OCI-M1 (cell line): Measurements from ENCODE around the gene SCEL.
"Not testable (repeated sequence)": the region's sequence is repeated elsewhere in the genome, so short reads cannot be mapped to it uniquely, and the experiment has no call there.

Experiments
- DNase-seq: peaks from one replicate; lab custom pipeline; 2025; lab: John Stamatoyannopoulos, UW

SCEL gene

DNA sequence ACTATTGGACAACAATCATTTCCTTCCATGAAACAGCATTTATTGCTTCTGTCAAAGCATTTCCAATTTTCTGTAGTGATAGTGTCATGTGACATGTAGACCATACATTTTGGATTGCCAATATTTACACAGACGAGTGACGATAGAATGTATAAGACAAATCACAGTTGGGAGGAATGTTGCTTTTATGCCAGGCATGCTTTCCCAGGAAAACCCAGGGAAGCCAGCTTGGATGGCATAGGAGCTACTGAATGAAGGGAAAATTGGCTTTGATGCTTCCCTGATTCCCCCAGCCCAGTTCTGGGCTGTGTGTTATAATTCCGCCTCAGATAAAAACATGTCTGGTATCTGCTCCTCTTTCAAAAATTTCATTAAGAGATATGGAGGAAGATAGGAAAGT, 22.5 kb downstream of the SCEL start:
- no peak for DNase-seq

DNA sequence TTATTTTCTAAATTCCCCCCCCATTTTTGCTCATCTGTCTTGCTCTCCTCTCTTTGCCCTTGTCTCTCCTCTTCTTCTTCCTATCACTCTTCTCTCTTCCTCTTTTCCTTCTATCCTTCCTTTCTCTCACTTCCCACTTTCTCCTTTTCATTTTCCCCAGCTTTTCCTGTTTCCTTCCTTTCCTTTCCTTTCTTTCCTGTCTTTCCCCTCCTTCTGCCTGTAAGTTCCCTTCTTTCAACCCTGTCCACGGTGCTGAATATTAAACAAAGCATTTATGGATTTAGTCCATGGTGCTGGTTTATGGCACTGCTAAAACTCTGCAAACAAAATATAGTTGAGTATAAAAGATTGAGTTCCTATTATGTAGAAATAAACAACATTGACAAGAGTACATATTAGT, 27.6 kb downstream of the SCEL start:
- peak; percentile 19 for DNase-seq

GRCh38 chr13:77565635-77566034, 30.1 kb downstream of the SCEL start:
- DNase-seq = peak; percentile 68

DNA sequence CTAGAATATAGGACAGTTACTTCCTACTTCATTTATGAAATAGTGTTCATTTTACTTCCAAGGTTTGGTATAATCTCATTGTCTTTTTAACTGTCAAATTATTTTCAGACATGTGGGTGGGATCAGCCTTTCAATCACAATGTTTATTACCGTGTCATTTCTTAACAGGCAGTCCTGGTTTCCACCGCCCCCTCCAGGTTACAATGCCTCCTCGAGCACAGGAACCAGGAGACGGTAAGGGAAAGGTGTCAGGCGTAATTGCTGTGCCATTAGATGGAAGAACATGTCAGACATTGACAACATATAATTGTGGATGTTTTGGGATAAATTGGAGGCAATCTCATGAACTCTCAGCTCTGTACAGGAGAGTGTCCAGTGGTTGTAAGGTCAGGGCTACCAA, 36.5 kb downstream of the SCEL start:
- DNase-seq = no peak

DNA sequence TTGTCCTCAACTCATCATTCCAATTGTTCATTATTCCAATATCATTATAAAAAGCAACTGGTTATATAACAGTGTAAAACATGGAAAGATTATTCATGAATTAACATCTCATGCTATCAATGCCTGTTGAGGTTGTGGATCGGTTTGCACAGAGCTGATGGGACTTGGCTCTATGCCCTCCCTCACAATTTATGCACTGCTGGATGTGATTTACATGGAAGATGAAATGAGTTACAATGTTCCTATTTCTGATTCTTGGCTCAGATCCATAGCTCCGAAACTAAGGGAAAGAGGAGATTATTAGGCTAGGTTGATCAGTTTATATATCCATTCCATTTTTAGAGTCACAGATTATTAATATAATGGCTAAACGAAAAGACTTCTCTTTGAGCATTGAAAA, 38.6 kb downstream of the SCEL start:
- DNase-seq = no peak

- DNase-seq = no peak
Measured at GRCh38 chr13:77579959-77580358, 44.5 kb downstream of the SCEL start.

- DNase-seq = no peak
Measured at GRCh38 chr13:77580748-77581147, 45.2 kb downstream of the SCEL start.

- no peak for DNase-seq
Measured at GRCh38 chr13:77583581-77583980, 48.1 kb downstream of the SCEL start.

DNA sequence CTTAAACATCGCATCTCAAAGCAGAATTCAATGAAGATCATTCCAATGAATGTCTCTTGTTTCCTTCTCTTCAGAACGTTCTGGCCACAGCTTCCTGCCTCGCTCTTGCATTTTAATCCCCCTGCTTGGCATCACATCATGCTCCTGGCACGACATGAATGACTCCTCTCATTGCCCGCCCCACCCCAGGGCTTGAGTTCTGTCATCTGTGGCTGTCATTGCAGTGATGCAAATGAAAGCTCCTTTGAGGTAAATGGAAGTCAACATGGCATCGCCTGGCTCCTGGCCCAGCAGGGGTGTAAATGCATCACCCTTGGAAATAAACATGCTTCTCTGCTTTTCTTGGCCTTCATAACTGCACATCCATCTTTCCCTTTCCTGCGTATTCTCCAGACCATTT, 48.6 kb downstream of the SCEL start:
- DNase-seq = no peak

GRCh38 chr13:77595166-77595810, 59.8 kb downstream of the SCEL start:
- DNase-seq = no peak

GRCh38 chr13:77596777-77597176, 61.3 kb downstream of the SCEL start:
- no peak for DNase-seq

DNA sequence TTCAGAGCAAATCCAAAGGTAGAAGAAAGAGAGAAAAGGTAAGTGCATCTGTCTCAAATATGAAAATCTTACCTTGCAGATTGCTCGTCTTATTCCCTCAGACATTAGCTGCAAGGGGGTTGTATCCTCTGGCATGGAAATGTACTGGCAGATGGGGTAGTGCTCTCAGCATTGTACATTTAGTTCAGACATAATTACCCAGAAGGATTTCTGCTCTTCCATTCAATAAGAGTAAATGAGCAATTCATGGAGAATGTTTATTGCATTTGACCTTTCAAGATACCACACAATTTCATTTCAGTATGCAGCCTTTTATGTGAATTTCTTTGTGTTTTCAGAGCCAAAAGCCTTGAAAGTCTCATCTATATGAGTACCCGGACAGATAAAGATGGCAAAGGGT, 63.8 kb downstream of the SCEL start:
- no peak for DNase-seq

- no peak for DNase-seq
Measured at GRCh38 chr13:77600701-77601100, 65.2 kb downstream of the SCEL start.

DNA sequence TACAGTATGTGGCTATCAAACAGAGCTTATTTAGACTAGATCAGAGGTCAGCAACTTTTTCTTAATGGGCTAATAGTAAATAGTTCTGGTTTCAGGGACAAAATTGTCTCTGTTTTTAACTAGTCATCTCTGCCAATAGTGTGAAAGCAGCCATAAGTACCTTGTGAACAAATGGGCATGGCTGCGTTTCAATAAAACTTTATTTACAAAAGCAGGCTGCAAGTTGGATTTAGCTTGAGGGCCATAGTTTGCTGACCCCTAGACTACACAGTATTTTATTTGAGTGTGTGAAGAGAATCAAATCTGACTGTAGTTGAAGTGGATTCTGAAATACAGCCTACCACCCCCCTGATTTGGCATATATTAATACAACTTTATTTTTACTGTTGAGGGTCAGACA, 75.6 kb downstream of the SCEL start:
- no peak for DNase-seq

GRCh38 chr13:77616027-77616426, 80.5 kb downstream of the SCEL start:
- DNase-seq = no peak

- DNase-seq = no peak
Measured at GRCh38 chr13:77619655-77620054, 84.1 kb downstream of the SCEL start.

GRCh38 chr13:77620138-77620537, 84.6 kb downstream of the SCEL start:
- no peak for DNase-seq

GRCh38 chr13:77623806-77624205, 88.3 kb downstream of the SCEL start:
- no peak for DNase-seq

GRCh38 chr13:77628170-77628569, 92.7 kb downstream of the SCEL start:
- no peak for DNase-seq

GRCh38 chr13:77637588-77637987, 102.1 kb downstream of the SCEL start:
- DNase-seq = no peak

DNA sequence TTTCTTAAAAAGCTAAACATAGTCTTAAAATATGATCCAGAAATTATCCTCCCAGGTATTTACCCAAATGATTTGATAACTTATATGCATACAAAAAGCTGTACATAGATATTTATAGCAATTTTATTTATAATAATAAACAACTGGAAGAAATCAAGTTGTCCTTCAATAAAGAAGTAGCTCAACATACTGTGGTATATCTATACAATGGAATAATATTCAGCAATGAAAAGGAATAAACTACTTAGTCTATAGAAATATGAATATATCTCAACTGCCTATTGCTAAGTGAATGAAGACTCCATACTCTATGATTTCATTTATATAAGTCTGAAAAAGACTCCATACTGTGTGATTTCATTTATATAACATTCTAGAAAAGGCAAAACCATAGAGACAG, 114.9 kb downstream of the SCEL start:
- DNase-seq = no peak

DNA sequence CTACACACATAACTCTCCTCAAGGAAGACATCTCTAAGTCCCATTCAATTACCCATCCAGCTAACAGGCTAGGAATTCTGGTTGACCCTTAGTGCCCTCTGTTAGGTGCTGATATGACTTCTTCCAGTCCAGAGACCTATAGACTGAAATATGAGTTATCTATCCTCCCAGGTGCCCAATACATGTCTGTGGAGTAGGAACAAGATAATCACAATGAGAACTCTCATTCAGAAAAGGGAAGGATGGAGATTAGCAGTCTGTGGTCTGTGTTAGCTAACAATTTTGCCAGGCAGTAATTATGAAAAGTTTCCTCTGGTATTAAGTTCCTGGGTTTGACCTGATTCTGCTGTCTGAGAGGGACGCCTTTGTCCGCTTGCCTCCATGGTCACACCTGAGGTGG, 117.8 kb downstream of the SCEL start:
- peak; percentile 66 for DNase-seq

DNA sequence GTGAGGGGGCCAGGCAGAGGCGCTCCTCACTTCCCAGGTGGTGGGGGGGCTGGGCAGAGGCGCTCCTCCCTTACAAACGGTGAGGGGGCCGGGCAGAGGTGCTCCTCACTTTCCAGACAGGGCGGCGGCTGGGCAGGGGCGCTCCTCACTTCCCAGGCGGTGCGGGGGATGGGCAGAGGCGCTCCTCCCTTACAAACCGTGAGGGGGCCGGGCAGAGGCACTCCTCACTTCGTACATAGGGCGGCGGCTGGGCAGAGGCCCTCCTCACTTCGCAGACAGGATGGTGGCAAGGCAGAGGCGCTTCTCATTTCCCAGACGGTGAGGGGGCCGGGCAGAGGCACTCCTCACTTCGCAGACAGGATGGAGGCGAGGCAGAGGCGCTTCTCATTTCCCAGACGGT, 124.5 kb downstream of the SCEL start:
- not testable (repeated sequence) for DNase-seq

- DNase-seq = no peak
Measured at GRCh38 chr13:77660841-77661250, 125.3 kb downstream of the SCEL start.

DNA sequence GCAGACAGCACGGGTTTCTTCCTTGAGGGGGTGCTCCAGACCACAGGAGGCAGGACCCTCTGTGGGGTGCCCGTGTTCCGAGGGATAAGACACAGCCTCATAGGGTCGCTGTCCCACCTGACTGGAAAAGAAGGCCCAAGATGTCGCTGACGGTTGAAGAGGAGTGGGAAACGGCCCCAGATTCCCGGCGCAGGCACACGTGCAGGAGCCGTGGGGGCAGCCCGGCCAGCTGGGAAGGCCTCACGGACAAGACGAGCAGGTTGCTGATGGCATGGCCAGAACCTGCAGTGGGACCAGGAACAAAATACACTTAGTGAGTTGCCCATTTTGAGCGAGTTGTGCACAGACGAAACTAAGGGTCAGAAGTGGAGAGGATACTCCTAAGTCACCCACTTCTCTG, 126.8 kb downstream of the SCEL start:
- not testable (repeated sequence) for DNase-seq
